Neural progenitor cell (in vitro differentiated cells): ENCODE measurements around the gene LSM14A.

Experiments
- EZH2 ChIP-seq: fragments of 200-600 bp; sonication (generic); IDR thresholded peaks from 2 replicates; pipeline ENCODE4 v1.6.1; 2017; ENCODE audit warnings: antibody characterized with exemption, mild to moderate bottlenecking, moderate library complexity
- TF ChIP-seq, protein P1 (sequence below): fragments of 200-600 bp; sonication (generic); IDR thresholded peaks from 2 replicates; pipeline ENCODE4 v1.5.1; 2017; ENCODE audit warnings: antibody characterized with exemption, mild to moderate bottlenecking

GRCh38 chr19:34232566-34233481 lies 60.5 kb downstream of the LSM14A start:
- no peak for TF ChIP-seq EZH2
- TF ChIP-seq, protein P1, sequence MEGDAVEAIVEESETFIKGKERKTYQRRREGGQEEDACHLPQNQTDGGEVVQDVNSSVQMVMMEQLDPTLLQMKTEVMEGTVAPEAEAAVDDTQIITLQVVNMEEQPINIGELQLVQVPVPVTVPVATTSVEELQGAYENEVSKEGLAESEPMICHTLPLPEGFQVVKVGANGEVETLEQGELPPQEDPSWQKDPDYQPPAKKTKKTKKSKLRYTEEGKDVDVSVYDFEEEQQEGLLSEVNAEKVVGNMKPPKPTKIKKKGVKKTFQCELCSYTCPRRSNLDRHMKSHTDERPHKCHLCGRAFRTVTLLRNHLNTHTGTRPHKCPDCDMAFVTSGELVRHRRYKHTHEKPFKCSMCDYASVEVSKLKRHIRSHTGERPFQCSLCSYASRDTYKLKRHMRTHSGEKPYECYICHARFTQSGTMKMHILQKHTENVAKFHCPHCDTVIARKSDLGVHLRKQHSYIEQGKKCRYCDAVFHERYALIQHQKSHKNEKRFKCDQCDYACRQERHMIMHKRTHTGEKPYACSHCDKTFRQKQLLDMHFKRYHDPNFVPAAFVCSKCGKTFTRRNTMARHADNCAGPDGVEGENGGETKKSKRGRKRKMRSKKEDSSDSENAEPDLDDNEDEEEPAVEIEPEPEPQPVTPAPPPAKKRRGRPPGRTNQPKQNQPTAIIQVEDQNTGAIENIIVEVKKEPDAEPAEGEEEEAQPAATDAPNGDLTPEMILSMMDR, result no peak
